Esophagus muscularis mucosa (tissue), 3 donors: ENCODE data around the gene ZNF714.

Experiments
- CTCF ChIP-seq, 3 experiments: fragments of 200-600 bp in 2 of 3; fragments of 450-650 bp in 1 of 3; sonication (generic) in 2 of 3; IDR thresholded peaks; one replicate each; pipeline ENCODE4 v1.5.1; 2017 to 2019; ENCODE audit warnings: antibody characterized with exemption in 3 of 3, mild to moderate bottlenecking in 2 of 3, moderate library complexity in 1 of 3
- POLR2A ChIP-seq: fragments of 450-650 bp; IDR thresholded peaks from one replicate; pipeline ENCODE4 v1.6.1; 2017; ENCODE audit warnings: antibody characterized with exemption, moderate library complexity, mild to moderate bottlenecking, low read depth

DNA sequence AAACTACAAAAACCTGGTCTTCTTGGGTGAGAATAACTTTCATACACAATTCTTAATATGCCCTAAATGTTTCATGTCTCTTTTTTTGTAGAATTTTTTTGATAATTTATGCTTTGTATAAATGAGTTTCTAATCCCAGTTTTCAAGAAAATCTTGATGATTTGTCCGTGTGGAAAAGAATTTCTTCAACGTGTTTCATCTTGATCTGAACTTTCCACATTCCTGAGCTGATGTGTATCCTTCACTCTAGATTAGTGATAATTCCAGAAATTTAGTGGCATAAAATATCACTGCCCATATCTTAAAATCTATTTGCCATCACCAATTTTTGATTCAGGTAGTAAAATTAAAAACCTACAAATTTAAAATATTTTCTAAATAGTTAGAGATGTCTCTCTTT lies 84.4 kb downstream of the ZNF714 start:
- TF ChIP-seq POLR2A (no peak), CTCF (IDR thresholded peaks at IDR 0.05) (no peak)
